ENCODE measurements around the gene SHCBP1L.
"Not testable (repeated sequence)": the region's sequence is repeated elsewhere in the genome, so short reads cannot be mapped to it uniquely, and the experiment has no call there.

The SHCBP1L gene

DNA sequence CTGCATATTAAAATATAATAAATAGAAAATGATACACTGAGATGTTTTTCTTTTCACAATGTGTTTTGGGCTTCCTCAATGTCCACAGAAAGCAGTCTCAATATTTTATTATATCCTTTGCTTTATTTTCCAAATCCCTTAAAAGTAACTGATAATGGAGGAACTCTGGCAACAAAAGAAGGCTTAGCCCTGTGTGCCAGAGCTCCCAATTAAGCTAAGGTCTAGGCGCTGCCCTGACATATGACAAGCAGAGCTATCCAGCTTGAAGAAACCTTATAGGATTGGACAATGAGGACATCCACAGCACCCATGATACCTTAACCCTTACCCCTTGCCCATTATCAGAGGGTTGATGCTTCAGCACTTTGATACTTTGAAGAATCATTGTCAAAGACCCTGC, 12.9 kb upstream of the SHCBP1L start:
- no peak for DNase-seq (ENCODE audit: low read depth in 1 of 2, low spot score in 1 of 2)

DNA sequence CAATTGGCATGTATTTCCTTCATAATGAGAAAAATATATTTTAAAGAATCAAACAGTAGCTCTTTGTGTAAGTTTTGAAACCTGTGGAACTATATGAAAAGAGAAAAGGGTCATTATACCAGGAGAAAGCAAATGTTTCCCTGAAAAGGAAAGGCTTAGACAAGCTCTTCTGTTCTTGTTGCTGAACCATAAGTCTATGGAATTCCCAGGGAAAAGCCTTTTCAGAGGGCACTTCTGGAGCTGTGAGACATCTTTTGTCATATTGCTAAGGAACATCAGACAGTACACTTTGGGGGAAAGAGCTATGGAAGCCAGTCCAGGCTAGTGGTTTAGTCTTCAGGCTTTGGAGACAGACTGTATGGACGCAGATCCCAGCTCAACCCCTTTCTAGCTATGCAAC, 12.1 kb upstream of the SHCBP1L start:
- no peak for DNase-seq (ENCODE audit: low read depth in 1 of 2, low spot score in 1 of 2)

DNA sequence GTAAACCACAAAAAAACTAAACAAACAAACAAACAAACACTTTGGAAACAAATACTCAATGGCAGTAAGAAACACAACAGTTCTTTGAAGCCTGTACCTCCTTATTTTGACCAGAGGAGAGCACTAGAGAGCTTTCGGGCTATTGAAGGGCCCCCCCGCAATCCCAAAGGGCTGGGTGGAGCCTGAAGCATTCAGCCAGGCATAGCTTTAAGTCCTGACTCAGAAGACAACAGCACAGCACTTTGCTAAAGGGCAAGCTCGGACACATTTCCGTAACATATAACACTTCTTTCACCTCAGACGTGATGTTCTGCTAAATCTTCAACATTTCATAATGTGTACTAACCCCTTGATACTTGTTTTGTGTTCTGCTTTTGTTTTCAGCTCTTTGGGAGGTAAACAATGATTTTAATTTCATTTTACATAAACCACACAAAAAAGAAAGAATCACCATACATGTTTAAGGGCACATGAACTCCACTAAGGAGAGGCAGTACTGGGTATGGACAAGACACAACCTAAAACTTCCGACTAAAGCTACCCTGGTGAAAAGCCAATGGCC, 9.7 kb upstream of the SHCBP1L start:
- DNase-seq (ENCODE audit: low read depth in 1 of 2, low spot score in 1 of 2) = no peak

DNA sequence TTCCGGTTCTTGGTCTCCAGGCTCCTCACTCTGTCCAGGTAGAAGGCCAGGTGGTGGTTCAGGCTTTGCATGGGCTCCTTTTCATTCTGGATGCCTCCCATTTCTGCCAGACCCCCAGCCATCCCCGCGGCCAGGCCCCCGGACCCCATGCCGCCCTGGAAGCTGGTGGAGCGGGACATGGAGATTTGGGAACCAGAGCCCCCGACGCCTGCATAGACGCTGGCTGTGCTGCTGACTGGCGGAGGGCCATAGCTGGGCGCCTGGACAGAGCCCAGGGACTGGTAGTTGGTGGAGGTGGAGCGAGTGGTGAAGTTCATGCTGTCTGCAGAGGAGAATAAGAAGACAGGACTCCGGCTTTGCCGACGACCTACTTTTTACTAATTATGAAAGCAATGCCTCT, 7.1 kb upstream of the SHCBP1L start:
- DNase-seq (ENCODE audit: low read depth in 1 of 2, low spot score in 1 of 2) = no peak

DNA sequence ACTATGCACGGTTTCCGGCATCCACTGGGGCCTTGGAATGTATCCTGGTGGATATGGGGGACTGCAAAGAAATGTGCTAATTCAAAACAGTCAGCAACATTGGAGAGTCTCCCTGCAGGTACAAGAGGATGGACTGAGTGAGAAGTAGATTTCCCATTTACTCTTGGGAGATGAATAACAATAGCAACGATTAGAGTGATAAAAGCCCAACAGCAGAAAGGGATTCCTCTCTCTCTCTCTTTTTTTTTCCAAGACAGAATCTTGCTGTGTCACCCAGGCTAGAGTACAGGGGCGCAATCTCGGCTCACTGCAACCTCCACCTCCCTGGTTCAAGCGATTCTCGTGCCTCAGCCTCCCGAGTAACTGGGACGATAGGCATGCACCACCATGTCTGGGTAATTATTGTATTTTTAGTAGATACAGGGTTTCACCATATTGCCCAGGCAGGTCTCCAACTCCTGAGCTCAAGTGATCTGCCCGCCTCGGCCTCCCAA, 5.0 kb upstream of the SHCBP1L start:
- DNase-seq (ENCODE audit: low read depth in 1 of 2, low spot score in 1 of 2) = no peak

DNA sequence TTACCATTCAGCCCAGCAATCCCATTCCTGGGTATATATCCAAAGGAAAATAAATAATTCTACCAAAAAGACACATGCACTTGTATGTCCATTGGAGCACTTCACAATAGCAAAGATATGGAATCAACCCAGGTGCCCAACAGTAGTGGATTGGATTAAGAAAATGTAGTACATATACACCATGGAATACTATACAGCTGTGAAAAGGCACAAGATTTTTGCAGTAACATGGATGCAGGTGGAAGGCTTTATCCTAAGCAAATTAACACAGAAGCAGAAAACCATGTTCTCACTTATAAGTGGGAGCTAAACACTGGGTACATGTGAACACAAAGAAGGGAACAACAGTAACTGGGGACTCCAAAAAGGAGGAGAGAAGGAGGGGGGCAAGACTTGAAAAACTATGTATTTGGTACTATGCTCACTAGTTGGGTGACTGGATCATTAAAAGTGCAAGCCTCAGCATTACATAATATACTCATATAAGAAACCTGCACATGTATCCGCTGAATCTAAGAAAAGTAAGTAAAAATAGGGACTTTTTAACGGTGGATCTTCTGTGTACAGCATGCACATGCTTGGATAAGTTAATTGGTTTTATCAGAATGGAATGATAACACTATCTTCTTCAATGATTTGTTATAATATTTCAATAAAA, 3.9 kb upstream of the SHCBP1L start:
- no peak for DNase-seq (ENCODE audit: low read depth in 1 of 2, low spot score in 1 of 2)

DNA sequence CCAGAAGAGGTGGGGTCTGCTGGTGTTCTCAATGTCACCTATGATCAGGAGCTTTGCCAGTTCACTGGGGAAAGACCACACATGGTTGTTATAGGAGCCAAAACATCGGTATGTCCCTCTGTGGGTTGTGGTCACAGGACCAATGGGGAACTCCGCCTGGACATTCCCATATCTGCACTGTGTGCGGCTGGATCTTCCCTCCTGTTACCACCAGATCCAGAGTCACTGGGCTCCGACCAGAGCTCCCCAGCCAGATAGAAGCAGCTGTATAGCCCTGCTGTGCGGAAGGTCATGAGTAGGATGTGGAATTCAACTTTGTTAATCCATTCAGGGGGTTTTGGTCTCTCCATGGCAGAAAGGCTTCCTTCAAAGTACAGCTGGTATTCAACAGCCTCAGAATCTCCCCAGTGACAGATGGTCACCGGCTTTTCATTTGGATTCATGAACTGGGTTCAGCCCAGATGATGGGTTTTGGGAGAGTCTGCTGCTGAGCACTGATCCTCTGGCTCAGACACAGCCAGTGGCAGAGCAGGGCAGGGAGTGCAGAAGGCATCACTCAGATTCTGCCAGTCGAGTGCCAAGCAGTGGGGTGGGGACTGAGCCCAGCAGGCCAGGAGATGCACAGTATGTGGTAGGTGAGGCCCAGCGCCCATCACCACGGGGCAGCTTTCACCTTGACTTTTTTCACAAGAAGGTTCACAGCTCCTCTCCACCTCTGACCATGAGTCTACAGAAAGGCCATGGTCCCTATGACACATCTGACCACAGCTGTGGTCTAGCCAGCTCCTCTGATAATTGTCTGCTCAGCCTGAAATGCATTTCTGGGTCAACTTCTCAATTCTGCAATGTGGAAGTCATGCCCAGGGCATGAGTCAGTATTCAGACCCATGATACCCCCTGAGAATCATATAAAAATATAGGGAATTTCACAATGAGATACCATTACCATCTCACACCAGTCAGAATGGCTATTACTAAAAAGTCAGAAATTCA, 2.9 kb upstream of the SHCBP1L start:
- DNase-seq (ENCODE audit: low read depth in 1 of 2, low spot score in 1 of 2) = no peak

DNA sequence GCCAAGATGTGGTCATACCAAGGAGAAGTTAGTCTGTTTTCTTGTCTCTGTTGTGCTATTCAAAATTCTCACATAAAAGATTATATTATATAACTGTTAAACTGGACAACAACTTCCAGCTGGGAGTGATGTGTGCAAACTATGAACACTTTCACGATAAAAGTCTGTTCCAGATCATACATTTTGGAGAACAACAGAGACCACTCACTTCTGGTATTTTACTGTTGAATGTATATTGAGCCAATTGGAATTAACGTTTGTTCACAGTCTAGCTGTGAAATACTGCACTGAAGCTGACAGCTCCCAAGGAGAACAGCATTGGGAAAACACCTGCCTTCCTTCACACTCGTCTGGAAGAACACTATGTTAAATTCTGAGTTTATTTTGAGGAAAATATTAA, 860 bp upstream of the SHCBP1L start:
- no peak for DNase-seq (ENCODE audit: low read depth in 1 of 2, low spot score in 1 of 2)

DNA sequence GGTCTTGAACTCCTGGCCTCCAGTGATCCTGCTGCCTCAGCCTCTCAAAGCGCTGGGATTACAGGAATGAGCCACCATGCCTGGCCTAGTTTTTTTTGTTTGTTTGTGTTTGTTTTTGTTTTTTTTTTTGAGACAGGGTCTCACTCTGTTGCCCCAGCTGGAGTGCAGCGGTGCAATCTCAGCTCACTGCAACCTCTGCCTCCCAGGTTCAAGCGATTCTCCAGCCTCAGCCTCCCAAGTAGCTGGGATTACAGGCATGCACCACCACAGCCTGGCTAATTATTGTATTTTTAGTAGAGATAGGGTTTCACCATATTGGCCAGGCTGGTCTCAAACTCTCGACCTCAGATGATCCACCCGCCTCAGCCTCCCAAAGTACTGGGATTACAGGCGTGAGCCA, 9.6 kb downstream of the SHCBP1L start:
- not testable (repeated sequence) for DNase-seq (ENCODE audit: low read depth in 1 of 2, low spot score in 1 of 2)

DNA sequence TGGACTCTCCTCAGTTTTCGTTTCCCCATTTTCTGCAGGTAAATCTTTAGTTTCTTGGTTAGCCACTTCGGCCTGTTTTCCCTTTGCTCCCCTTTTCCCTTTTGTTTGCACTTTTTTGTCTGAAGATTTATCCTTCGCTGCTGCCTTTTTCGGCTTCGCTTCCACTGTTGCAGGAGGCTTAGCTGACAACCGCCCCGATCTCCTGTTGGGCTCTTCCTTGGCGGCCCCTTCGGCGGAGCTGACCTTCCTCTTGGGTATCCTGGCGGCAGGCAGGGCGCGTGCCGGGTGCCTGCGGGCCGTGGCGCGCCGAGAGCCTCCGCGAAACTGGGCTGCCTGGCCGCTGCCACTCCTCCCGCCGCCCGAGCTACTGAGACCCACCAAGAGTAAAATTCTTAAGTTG, 10.8 kb downstream of the SHCBP1L start:
- DNase-seq (ENCODE audit: low read depth in 1 of 2, low spot score in 1 of 2) = not testable (repeated sequence)

DNA sequence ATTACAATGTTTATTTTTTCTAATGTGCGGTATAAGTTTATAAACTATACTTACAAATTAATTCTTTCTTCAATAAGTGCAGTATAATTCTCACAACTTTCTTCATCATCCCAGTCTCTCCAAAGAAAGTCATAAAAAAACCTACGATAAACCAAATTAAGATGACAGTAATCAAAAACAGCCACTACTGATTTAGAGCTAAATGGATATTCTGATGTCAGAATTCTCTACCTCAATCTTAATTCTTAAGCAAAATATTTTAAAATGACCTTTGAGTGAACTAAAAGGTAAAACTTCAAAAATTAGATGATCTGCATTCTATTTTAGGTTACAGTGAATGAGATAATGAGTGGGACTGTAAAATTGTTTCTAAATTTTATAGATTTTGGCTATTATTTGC, 13.6 kb downstream of the SHCBP1L start:
- no peak for DNase-seq (ENCODE audit: low read depth in 1 of 2, low spot score in 1 of 2)

DNA sequence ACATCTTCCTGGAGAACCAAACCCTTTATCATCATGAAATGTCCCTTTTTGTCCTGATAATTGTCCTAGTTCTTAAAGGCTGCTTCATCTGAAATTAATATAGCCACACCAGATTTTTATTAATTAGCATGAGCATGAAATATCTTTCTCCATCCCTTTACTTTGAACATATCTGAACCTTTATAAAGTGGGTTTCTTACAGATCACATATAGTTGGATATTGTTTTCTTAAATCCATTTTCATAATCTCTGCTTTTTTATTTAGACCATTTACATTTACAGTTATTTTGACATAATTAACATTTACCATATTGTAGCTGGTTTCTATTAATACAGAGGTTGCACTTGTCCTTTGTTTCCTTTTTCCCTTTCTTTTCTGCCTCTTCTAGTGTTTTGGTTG, 17.2 kb downstream of the SHCBP1L start:
- no peak for DNase-seq (ENCODE audit: low read depth in 1 of 2, low spot score in 1 of 2)

DNA sequence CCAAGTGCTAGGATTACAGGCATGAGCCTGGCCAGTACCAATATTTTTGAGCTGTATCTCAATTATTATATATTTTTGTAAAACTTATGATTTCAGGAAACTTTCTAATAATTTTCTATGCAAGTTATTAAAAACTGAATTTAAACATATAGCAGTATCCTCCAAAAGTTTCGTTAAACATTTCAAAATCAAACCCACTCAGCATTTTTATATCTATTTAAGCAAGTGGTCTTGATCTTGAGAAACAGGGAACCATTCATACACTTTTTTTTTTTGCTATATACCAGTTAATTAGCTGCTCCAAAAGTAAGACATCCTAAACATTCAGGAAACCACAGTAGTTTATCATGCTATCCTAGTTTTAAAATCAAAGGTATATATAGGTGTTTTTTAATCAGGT, 22.0 kb downstream of the SHCBP1L start:
- DNase-seq (ENCODE audit: low read depth in 1 of 2, low spot score in 1 of 2) = no peak

DNA sequence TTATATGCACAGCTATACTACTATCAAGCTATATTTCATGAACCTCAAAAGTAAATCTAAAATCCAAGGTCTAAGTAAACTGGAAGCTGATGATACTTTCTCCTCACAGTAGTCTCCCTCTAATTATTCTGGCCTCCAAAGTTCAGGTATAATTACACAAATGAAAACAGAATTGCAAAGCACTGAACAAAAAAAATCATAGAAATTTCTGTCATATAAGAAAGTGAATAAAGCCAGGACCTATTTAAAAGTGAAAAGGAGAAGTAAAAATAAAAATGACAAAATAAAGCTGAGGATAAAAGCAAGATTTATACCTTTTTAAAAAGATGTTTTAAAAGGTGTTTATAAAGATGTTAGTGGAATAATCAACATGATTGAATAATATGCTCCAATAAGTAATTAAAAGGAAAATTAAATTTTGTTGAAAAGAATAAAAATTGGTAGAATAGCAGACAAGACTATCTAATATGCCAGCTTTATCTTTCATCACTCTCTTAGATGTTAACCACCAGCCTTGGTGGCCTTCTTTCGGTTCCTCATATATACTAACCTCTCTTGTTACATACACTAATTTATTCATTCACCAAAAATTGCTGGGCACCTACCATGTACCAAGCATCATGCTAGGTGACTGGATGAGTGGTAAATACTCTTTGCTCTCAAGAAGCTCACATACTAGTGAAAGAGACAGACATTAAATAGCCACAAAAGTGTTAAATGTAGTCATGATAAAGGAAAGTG, 25.1 kb downstream of the SHCBP1L start:
- DNase-seq (ENCODE audit: low read depth in 1 of 2, low spot score in 1 of 2) = no peak

DNA sequence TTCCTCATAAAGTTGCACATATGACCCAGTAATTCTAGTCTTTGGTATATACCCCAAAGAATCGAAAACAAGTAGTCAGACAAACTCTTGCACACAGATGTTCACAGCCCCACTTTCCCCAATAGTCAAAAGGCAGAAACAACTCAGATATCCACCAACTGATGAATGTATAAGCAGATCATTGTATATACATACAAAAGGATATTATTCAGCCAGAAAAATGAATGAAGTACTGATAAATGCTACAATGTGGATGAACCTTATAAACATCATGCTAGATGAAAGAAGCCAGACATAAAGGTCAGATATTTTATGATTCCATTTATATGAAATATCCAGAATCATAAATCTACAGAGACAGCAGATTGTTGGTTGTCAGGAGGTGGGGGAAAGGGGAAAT, 27.3 kb downstream of the SHCBP1L start:
- DNase-seq (ENCODE audit: low read depth in 1 of 2, low spot score in 1 of 2) = no peak

DNA sequence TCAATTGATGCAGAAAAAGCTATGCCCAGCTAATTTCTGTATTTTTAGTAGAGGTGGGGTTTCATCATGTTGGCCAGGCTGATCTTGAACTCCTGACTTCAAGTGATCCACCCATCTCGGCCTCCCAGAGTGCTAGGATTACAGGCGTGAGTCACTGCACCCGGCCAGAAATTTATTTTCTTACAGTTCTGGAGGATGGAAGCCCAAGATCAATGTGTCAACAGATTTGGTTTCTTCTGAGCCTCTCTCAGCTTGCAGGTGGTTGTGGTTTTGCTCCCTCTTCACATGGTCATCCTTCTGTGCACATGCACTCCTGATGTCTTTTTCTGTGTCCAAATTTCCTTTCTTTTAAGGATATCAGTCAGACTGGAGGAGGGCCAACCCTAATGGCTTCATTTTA, 35.6 kb downstream of the SHCBP1L start:
- DNase-seq (ENCODE audit: low read depth in 1 of 2, low spot score in 1 of 2) = no peak

DNA sequence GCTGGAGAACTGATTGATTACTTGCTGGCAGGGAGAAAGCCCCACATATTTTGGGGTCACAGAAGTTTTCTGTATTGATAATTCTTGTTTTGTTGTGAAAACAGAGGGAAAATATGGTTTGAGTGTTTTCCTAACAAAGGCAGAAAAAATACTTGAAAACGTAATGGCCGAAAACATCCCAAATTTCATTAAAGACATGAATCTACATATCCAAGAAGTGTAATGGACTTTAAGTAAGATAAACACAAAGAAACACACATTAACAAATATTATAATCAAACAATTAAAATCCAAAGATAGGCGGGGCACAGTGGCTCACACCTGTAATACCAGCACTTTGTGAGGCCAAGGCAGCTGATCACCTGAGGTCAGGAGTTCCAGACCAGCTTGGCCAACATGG, 39.6 kb downstream of the SHCBP1L start:
- no peak for DNase-seq (ENCODE audit: low read depth in 1 of 2, low spot score in 1 of 2)

DNA sequence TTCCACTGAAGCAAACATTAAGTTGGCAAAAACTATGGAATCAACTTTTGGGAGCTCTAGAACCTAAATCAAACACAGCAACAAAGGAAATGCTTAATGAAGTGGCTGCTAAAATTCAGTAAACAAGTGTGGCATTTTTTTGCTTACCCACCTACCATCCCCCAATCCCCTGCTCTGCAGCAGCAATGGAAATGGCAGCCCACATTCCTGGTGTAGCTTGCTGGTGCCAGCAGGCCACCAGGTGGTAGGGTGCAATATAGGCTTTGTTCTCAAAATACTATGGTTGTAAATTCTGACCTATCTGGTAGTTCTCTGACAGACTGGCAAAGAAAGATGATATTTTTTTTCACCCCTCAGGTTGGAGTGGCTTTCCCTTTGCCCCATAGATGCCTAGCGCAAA, 42.8 kb downstream of the SHCBP1L start:
- no peak for DNase-seq (ENCODE audit: low read depth in 1 of 2, low spot score in 1 of 2)

DNA sequence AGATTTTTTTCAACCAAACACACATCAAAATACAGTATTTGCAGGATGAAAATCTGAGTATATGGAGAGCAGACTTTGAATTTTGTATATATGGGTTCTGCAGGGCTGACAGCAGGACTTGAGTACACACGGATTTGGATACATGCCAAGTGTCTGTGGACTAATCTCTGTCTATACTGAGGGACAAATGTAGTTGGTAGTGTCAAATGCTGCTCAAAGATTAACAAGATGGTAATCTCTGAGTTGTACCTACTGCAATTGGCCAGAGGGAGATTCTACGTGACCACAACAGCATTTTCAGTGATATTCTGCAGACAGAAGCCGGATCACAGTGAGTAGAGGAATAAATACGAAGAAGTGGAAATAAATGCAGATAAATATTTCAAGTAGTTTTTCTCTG, 43.4 kb downstream of the SHCBP1L start:
- no peak for DNase-seq (ENCODE audit: low read depth in 1 of 2, low spot score in 1 of 2)

DNA sequence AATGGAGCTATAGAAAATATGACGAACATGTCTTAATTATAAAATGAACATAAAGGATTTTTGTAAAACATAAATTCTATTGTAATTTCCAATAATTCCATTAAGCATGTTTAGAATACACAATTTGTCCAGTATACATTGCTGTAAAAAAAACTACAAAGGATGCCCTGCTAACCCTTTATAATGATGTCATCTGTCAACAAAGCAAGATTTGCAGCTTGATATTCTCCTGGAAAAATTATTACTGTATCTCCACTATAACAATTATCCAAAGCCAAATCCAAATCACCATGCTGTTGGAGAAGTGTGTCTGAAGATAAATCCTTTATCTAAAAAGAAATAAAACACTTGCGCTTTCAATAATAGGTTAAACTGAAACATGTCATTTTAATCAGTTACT, 47.6 kb downstream of the SHCBP1L start:
- no peak for DNase-seq (ENCODE audit: low read depth in 1 of 2, low spot score in 1 of 2)

DNA sequence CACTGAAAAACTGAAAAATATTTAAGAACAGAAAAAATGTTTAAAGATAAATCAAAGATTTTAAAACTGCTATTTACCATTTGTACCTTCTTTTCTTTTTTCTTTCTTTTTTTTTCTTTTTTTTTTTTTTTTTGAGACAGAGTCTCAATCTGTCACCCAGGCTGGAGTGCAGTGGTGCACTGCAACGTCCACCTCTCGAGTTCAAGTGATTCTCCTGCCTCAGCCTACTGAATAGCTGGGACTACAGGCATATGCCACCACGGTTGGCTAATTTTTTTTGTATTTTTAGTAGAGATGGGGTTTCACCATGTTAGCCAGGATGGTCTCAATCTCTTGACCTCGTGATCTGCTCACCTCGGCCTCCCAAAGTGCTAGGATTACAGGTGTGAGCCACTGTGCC, 51.0 kb downstream of the SHCBP1L start:
- DNase-seq (ENCODE audit: low read depth in 1 of 2, low spot score in 1 of 2) = not testable (repeated sequence)

All from stimulated activated CD4-positive, alpha-beta T cell treated with anti-CD3 and anti-CD28 coated beads, Interleukin-15, amount 100 ng/mL, for 1 hour (primary cell).